ENCODE measurements around the gene CCPG1. TPM values are rescaled to one million over a fixed set of nuclear protein-coding genes. Genes with fewer than 3 reads are reported as not detected.
"Not testable (repeated sequence)": the region's sequence is repeated elsewhere in the genome, so short reads cannot be mapped to it uniquely, and the experiment has no call there.

CCPG1 gene, protein sequence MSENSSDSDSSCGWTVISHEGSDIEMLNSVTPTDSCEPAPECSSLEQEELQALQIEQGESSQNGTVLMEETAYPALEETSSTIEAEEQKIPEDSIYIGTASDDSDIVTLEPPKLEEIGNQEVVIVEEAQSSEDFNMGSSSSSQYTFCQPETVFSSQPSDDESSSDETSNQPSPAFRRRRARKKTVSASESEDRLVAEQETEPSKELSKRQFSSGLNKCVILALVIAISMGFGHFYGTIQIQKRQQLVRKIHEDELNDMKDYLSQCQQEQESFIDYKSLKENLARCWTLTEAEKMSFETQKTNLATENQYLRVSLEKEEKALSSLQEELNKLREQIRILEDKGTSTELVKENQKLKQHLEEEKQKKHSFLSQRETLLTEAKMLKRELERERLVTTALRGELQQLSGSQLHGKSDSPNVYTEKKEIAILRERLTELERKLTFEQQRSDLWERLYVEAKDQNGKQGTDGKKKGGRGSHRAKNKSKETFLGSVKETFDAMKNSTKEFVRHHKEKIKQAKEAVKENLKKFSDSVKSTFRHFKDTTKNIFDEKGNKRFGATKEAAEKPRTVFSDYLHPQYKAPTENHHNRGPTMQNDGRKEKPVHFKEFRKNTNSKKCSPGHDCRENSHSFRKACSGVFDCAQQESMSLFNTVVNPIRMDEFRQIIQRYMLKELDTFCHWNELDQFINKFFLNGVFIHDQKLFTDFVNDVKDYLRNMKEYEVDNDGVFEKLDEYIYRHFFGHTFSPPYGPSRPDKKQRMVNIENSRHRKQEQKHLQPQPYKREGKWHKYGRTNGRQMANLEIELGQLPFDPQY
- 10 to 100 TPM; 40.7 to 63.5 TPM for total RNA-seq
- polyA plus RNA-seq (2013, experiment 1 of 2) = 20.7 TPM
- 19.1 TPM for polyA plus RNA-seq (2013, experiment 2 of 2)
- long read RNA-seq, experiment 1, full-length matches to known transcripts = 8 of 11 reads
- long read RNA-seq, experiment 1, partial matches to known transcripts = 1 of 11 reads
- long read RNA-seq, experiment 1, other reads (novel, unspliced or antisense) = 2 of 11 reads
- long read RNA-seq, experiment 2, full-length matches to known transcripts = 97 of 124 reads
- long read RNA-seq, experiment 2, partial matches to known transcripts = 9 of 124 reads
- long read RNA-seq, experiment 2, other reads (novel, unspliced or antisense) = 18 of 124 reads
- long read RNA-seq, experiment 3, full-length matches to known transcripts = 217 of 229 reads
- long read RNA-seq, experiment 3, partial matches to known transcripts = 3 of 229 reads
- long read RNA-seq, experiment 3, other reads (novel, unspliced or antisense) = 9 of 229 reads
- long read RNA-seq, experiment 4, full-length matches to known transcripts = 60 of 62 reads
- long read RNA-seq, experiment 4, partial matches to known transcripts = 2 of 62 reads
- long read RNA-seq, experiment 4, other reads (novel, unspliced or antisense) = 0 of 62 reads

DNA sequence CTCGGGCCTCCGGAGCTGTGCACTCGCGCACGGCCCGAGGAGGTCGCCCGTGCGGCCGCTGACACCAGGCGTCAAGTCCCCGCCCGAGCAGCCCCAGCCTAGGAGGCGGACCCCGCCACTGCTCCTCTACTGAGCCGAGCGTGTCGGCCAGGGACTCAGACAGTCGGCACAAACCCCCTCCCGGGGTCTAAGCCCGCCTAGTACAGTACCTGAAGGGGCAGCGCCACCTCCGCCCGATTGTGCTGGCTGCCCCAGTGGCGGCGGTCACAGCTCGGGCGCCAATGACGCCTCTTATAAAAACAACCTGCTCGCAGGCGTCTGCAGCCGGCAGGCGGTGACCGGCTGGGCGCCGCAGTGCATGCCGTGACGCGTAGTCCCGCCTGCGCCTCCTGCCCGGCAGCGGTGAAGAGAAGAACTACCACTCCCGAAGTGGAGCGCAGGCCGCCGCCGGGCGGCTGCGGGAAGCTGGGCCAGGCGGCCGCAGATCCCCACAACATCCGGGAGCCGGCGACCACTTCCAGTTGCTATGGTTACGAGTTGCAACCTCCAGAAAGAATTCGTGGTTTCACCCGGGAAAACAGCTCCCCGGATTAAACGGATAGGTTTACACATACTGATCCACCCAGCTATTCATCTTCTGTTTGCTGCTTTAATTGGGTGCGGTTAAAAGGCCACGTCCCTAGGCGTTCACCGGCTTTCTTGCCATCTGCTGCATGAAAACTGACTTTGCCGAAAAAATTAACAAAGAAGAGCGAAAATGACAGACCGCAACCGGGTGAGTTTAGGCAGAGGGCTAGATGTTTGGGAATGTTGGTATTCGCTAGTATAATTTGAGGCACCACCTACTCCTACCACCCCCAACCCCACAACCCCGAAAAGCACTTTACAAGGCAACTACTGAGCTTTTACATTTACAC, at the start of gene CCPG1, which contains the start of gene PIERCE2:
TSS of gene CCPG1 (minus strand) at position 348 of the 917 bp plus-strand sequence. CDS start 18,935 bp downstream, outside the sequence.
TSS of gene PIERCE2 (plus strand) at position 484 of the 917 bp plus-strand sequence. CDS start at position 758, 274 bp downstream.
- H3K36me3 Mint-ChIP-seq (ENCODE audit: low read depth) = no peaks in the 10 kb centered on the region
- H3K4me1 Mint-ChIP-seq = peaks cover 12% of the 10 kb centered on the region
- DNase-seq = peak; percentile 98
- H3K27ac ChIP-seq (ENCODE audit: low read depth, low read length) = peak within 1 kb of the TSS; percentile 91
- no peaks in the 10 kb centered on the region for H3K9me3 Mint-ChIP-seq
- no peaks in the 10 kb centered on the region for H3K27me3 Mint-ChIP-seq (ENCODE audit: insufficient read depth)
- no peaks in the 10 kb centered on the region for H3K9me3 ChIP-seq (ENCODE audit: control insufficient read depth, low read length)
- WGBS, 2 experiments (ENCODE audit: insufficient coverage in 1 of 2, insufficient read length in 1 of 2) = 0% methylated on average over 35 to 70 of the region's 70 CpGs
- H3K4me3 ChIP-seq (ENCODE audit: low read length) = peak within 1 kb of the TSS; percentile 95
- peak within 1 kb of the TSS; percentile 98 for H3K27ac Mint-ChIP-seq
- H3K4me3 Mint-ChIP-seq = peak within 1 kb of the TSS; percentile 86
- no peaks in the 10 kb centered on the region for H3K4me1 ChIP-seq (ENCODE audit: control insufficient read depth, insufficient read depth, low read length)
- no peaks in the 10 kb centered on the region for H3K27me3 ChIP-seq (ENCODE audit: control insufficient read depth, insufficient read depth, low read length, poor library complexity, severe bottlenecking)
- no peaks in the 10 kb centered on the region for H3K36me3 ChIP-seq (ENCODE audit: control insufficient read depth, insufficient read depth, low read length)
- TF ChIP-seq CTCF (conservative IDR thresholded peaks at IDR 0.05) = peak; percentile 84
- H3K9ac ChIP-seq (ENCODE audit: extremely low read depth, low read length, poor library complexity, severe bottlenecking) = peak within 1 kb of the TSS; percentile 85

DNA sequence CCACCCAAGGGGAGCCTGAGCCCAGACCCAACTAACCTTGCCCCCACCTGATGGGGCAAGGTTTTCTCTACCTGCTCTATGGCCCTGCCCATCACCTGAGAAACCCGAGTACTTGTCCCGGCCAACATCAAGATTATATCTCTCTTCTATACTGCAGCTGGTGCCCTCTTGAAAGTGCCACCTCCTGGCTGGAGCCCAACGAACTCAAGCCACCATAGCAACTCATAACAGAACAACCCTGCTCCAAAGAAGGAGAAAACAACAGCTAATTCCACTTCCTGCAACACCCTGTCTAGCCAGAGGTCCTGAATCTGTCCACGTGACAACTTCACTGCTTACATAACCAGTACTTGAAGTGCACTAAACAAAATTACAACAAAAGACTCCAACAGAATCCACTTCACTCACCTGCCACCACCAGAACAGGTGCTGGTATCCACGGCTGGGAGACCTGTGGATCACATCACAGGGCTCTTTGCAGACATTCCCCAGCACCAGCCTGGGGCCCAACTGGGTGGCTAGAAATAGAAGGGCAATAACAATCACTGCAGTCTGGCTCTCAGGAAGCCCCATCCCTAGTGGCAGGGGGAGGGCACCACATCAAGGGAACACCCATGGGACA, 49.4 kb upstream of the CCPG1 start:
- Mint-ChIP-seq H3K4me1 (no peaks in the 10 kb centered on the region), H3K9me3 (peaks cover 11% of the 10 kb centered on the region), H3K4me3 (no peak overlapping the region), H3K27ac (no peak overlapping the region), H3K36me3 (ENCODE audit: low read depth) (peaks cover 8% of the 10 kb centered on the region), H3K27me3 (ENCODE audit: insufficient read depth) (no peaks in the 10 kb centered on the region)
- WGBS, 2 experiments (ENCODE audit: insufficient coverage in 1 of 2, insufficient read length in 1 of 2) = 88% methylated on average over 5 of the region's 5 CpGs; no CpG with 5 or more reads in 1 of the 2 experiments
- Histone ChIP-seq H3K4me3 (ENCODE audit: low read length) (no peak overlapping the region), H3K36me3 (ENCODE audit: control insufficient read depth, insufficient read depth, low read length) (no peaks in the 10 kb centered on the region), H3K9me3 (ENCODE audit: control insufficient read depth, low read length) (no peaks in the 10 kb centered on the region), H3K4me1 (ENCODE audit: control insufficient read depth, insufficient read depth, low read length) (no peaks in the 10 kb centered on the region), H3K9ac (ENCODE audit: extremely low read depth, low read length, poor library complexity, severe bottlenecking) (no peak overlapping the region), H3K27me3 (ENCODE audit: control insufficient read depth, insufficient read depth, low read length, poor library complexity, severe bottlenecking) (no peaks in the 10 kb centered on the region), H3K27ac (ENCODE audit: low read depth, low read length) (no peak overlapping the region)
- no peak for DNase-seq
- no peak for TF ChIP-seq CTCF (conservative IDR thresholded peaks at IDR 0.05)

DNA sequence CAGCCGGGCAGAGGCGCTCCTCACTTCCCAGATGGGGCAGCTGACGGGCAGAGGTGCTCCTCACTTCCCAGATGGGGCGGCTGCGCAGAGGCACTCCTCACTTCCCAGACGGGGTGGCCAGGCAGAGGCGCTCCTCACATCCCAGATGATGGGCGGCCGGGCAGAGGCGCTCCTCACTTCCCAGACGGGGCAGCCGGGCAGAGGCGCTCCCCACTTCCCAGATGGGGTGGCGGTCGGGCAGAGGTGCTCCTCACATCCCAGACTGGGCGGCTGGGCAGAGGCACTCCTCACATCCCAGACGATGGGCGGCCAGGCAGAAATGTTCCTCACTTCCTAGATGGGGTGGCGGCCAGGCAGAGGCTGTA, 38.9 kb upstream of the CCPG1 start:
- DNase-seq = not testable (repeated sequence)
- WGBS, 2 experiments (ENCODE audit: insufficient coverage in 1 of 2, insufficient read length in 1 of 2) = 96% methylated on average over 19 of the region's 19 CpGs; no CpG with 5 or more reads in 1 of the 2 experiments

DNA sequence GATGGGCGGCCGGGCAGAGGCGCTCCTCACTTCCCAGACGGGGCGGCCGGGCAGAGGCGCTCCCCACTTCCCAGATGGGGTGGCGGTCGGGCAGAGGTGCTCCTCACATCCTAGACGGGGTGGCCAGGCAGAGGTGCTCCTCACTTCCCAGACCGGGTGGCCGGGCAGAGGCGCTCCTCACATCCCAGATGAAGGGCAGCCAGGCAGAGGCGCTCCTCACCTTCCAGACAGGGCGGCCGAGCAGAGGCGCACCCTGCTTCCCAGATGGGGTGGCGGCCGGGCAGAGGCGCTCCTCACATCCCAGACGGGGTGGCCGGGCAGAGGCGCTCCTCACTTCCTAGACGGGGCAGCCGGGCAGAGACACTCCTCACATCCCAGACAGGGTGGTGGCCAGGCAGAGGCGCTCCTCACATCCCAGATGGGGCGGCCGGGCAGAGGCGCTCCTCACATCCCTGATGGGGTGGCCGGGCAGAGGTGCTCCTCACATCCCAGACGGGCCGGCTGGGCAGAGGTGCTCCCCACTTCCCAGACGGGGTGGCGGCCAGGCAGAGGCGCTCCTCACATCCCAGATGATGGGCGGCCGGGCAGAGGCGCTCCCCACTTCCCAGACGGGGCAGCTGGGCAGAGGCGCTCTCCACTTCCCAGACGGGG, 38.3 kb upstream of the CCPG1 start:
- H3K4me3 Mint-ChIP-seq; H3K27ac Mint-ChIP-seq; H3K4me1 ChIP-seq (ENCODE audit: control insufficient read depth, insufficient read depth, low read length); DNase-seq; H3K27ac ChIP-seq (ENCODE audit: low read depth, low read length); H3K27me3 ChIP-seq (ENCODE audit: control insufficient read depth, insufficient read depth, low read length, poor library complexity, severe bottlenecking); H3K9ac ChIP-seq (ENCODE audit: extremely low read depth, low read length, poor library complexity, severe bottlenecking); H3K4me3 ChIP-seq (ENCODE audit: low read length); H3K27me3 Mint-ChIP-seq (ENCODE audit: insufficient read depth); H3K4me1 Mint-ChIP-seq; H3K36me3 ChIP-seq (ENCODE audit: control insufficient read depth, insufficient read depth, low read length): not testable (repeated sequence)
- 95% methylated on average over 38 of the region's 41 CpGs; no CpG with 5 or more reads in 1 of the 2 experiments for WGBS, 2 experiments (ENCODE audit: insufficient coverage in 1 of 2, insufficient read length in 1 of 2)
- Mint-ChIP-seq H3K9me3 (peaks cover 64% of the 10 kb centered on the region), H3K36me3 (ENCODE audit: low read depth) (peaks cover 21% of the 10 kb centered on the region)
- H3K9me3 ChIP-seq (ENCODE audit: control insufficient read depth, low read length) = peaks cover 23% of the 10 kb centered on the region

More for the DNA sequence above, 38.9 kb upstream of the CCPG1 start:
- not testable (repeated sequence) for H3K4me1 ChIP-seq (ENCODE audit: control insufficient read depth, insufficient read depth, low read length); H3K9ac ChIP-seq (ENCODE audit: extremely low read depth, low read length, poor library complexity, severe bottlenecking); H3K36me3 ChIP-seq (ENCODE audit: control insufficient read depth, insufficient read depth, low read length); H3K4me3 ChIP-seq (ENCODE audit: low read length); H3K27ac ChIP-seq (ENCODE audit: low read depth, low read length); H3K27me3 ChIP-seq (ENCODE audit: control insufficient read depth, insufficient read depth, low read length, poor library complexity, severe bottlenecking); H3K27ac Mint-ChIP-seq; H3K27me3 Mint-ChIP-seq (ENCODE audit: insufficient read depth); H3K4me1 Mint-ChIP-seq; H3K4me3 Mint-ChIP-seq
- peaks cover 23% of the 10 kb centered on the region for H3K9me3 ChIP-seq (ENCODE audit: control insufficient read depth, low read length)
- H3K36me3 Mint-ChIP-seq (ENCODE audit: low read depth) = peaks cover 21% of the 10 kb centered on the region
- H3K9me3 Mint-ChIP-seq = peaks cover 59% of the 10 kb centered on the region
